Sigmoid colon (tissue), 4 donors: ENCODE results near the gene MTMR4.

ENCODE experiments used
- CTCF ChIP-seq, 4 experiments: fragments of 450-650 bp in 3 of 4; fragments of 200-600 bp in 1 of 4; IDR thresholded peaks; one replicate each; pipeline ENCODE4 v1.5.1; 2016 to 2019; ENCODE audit warnings: antibody characterized with exemption in 4 of 4, mild to moderate bottlenecking in 3 of 4, moderate library complexity in 2 of 4
- POLR2A ChIP-seq, 2 donors: fragments of 450-650 bp; IDR thresholded peaks; one replicate each; pipeline ENCODE4 v1.6.1; 2016; ENCODE audit warnings: antibody characterized with exemption in 2 of 2, mild to moderate bottlenecking in 2 of 2, moderate library complexity in 2 of 2
- POLR2AphosphoS5 ChIP-seq, 4 donors: sonication (generic); formaldehyde crosslinking; IDR thresholded peaks; one replicate each; pipeline ENCODE4 v1.6.1; 2017; ENCODE audit warnings: antibody characterized with exemption in 4 of 4

GRCh38 chr17:58529275-58529674 lies 14.8 kb upstream of the MTMR4 start:
- TF ChIP-seq POLR2A (IDR thresholded peaks at IDR 0.05) (no peak), CTCF (IDR thresholded peaks at IDR 0.05) (no peak), POLR2AphosphoS5 (IDR thresholded peaks at IDR 0.05) (no peak)
